Stimulated activated naive CD8-positive, alpha-beta T cell treated with anti-CD3 and anti-CD28 coated beads, Interleukin-15, Interleukin-2, amounts not matched to agents 100 ng/mL and 50 ng/mL, for 24 hours (primary cell): Measurements from ENCODE around the gene ZNF483.
"Not testable (repeated sequence)": the region's sequence is repeated elsewhere in the genome, so short reads cannot be mapped to it uniquely, and the experiment has no call there.

Source experiments
- H3K27ac Mint-ChIP-seq: one replicate; pipeline ENCODE4 v1.8.0; 2021; ENCODE audit warnings: mild to moderate bottlenecking, mixed read lengths
- H3K27me3 Mint-ChIP-seq: one replicate; pipeline ENCODE4 v1.8.0; 2021; ENCODE audit warnings: mixed read lengths
- H3K36me3 Mint-ChIP-seq: one replicate; pipeline ENCODE4 v1.8.0; 2021; ENCODE audit warnings: low read depth, mixed read lengths
- H3K4me1 Mint-ChIP-seq: one replicate; pipeline ENCODE4 v1.8.0; 2021; ENCODE audit warnings: low read depth, mixed read lengths
- H3K4me3 Mint-ChIP-seq: one replicate; pipeline ENCODE4 v1.8.0; 2021; ENCODE audit warnings: mild to moderate bottlenecking, mixed read lengths
- H3K9me3 Mint-ChIP-seq: one replicate; pipeline ENCODE4 v1.8.0; 2021; ENCODE audit warnings: mixed read lengths

Gene ZNF483

GRCh38 chr9:111617349-111617748, 92.4 kb downstream of the ZNF483 start:
- H3K36me3 Mint-ChIP-seq, H3K4me3 Mint-ChIP-seq, H3K9me3 Mint-ChIP-seq, H3K27ac Mint-ChIP-seq, H3K4me1 Mint-ChIP-seq: not testable (repeated sequence)
- H3K27me3 Mint-ChIP-seq: peaks cover 18% of the 10 kb centered on the region

DNA sequence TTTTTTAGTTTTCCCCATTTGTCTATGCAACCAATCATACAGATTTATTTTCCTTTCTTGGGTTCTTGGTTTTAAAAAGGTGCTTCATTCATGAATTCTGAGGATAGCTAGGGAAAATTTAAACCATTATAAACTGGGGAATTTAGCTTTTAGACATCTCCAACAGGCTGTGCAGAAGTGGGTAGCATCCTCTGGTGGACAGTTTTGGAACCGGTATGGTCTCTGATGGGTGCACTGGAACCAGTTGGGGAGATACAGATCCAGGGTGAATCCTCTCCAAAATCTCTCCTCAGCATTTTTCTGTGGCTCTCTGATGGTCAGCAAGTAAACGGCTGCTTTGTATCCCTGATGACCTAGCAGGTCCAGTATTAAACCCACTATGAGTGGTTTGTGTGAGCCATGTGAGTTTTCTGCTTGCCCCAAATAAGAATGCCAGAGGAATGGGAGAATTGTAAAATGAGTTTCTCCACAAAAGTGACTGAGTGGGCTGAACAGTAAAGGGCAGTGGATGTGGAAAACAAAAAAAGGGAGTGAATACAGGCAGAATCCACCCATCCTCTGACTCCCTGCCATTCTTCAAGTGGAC, 97.0 kb downstream of the ZNF483 start:
- H3K9me3 Mint-ChIP-seq: no peaks in the 10 kb centered on the region
- H3K4me1 Mint-ChIP-seq: no peaks in the 10 kb centered on the region
- H3K4me3 Mint-ChIP-seq: no peak overlapping the region
- H3K36me3 Mint-ChIP-seq: no peaks in the 10 kb centered on the region
- peaks cover 8% of the 10 kb centered on the region for H3K27me3 Mint-ChIP-seq
- H3K27ac Mint-ChIP-seq: no peak overlapping the region

- no peak overlapping the region for H3K27ac Mint-ChIP-seq
- no peaks in the 10 kb centered on the region for H3K4me1 Mint-ChIP-seq
- H3K4me3 Mint-ChIP-seq: no peak overlapping the region
- no peaks in the 10 kb centered on the region for H3K9me3 Mint-ChIP-seq
- no peaks in the 10 kb centered on the region for H3K36me3 Mint-ChIP-seq
- H3K27me3 Mint-ChIP-seq: peaks cover 8% of the 10 kb centered on the region
These were observed 97.6 kb downstream of the ZNF483 start for GRCh38 chr9:111622626-111623025.
